VCaP (cell line): ENCODE results near the gene CPEB2.

Experiments
- H3K27ac ChIP-seq: fragments of 450-650 bp; 2 replicates; pipeline ENCODE4 v1.5.1; 2017
- CTCF ChIP-seq: fragments of 450-650 bp; conservative IDR thresholded peaks from 2 replicates; pipeline ENCODE4 v1.5.1; 2017; ENCODE audit warnings: mild to moderate bottlenecking, moderate library complexity

Gene CPEB2

GRCh38 chr4:15010038-15010585 lies 7.8 kb downstream of the CPEB2 start:
- no peak overlapping the region for H3K27ac ChIP-seq

GRCh38 chr4:15011166-15011565 lies 8.9 kb downstream of the CPEB2 start:
- H3K27ac ChIP-seq = no peak overlapping the region
- TF ChIP-seq CTCF = no peak

More at GRCh38 chr4:15010038-15010585, 7.8 kb downstream of the CPEB2 start:
- no peak for TF ChIP-seq CTCF

- no peak overlapping the region for H3K27ac ChIP-seq
- TF ChIP-seq CTCF = no peak
Measured at GRCh38 chr4:15012017-15012788, 9.9 kb downstream of the CPEB2 start.

GRCh38 chr4:15013585-15013984 lies 11.3 kb downstream of the CPEB2 start:
- no peak for TF ChIP-seq CTCF
- H3K27ac ChIP-seq = no peak overlapping the region

GRCh38 chr4:15015170-15015569 lies 12.9 kb downstream of the CPEB2 start:
- no peak overlapping the region for H3K27ac ChIP-seq
- TF ChIP-seq CTCF = no peak

- no peak overlapping the region for H3K27ac ChIP-seq
- TF ChIP-seq CTCF = no peak
Measured at GRCh38 chr4:15018361-15018760, 16.1 kb downstream of the CPEB2 start.

- no peak overlapping the region for H3K27ac ChIP-seq
- TF ChIP-seq CTCF = no peak
Measured at GRCh38 chr4:15020502-15021286, 18.4 kb downstream of the CPEB2 start.
